Osteoblast (primary cell): ENCODE results near the gene FBXO41. TPM values are rescaled to one million over a fixed set of nuclear protein-coding genes. Genes with fewer than 3 reads are reported as not detected.

Experiments
- DNase-seq: peaks from one replicate; pipeline ENCODE4 v3.0.0; 2011; ENCODE audit warnings: low spot score, mixed read lengths; ENCODE audit not compliant: insufficient read length; ENCODE audit errors: missing footprints
- H2AFZ ChIP-seq: 2 replicates; pipeline ENCODE4 v1.6.0; 2011; ENCODE audit warnings: mild to moderate bottlenecking, low read length
- H3K27ac ChIP-seq: 2 replicates; pipeline ENCODE4 v1.5.1; 2011; ENCODE audit warnings: mild to moderate bottlenecking, low read depth, low read length, moderate library complexity
- H3K27me3 ChIP-seq: 2 replicates; pipeline ENCODE4 v1.6.0; 2012; ENCODE audit warnings: mild to moderate bottlenecking, control low read depth, inconsistent platforms, low read length, moderate library complexity; ENCODE audit not compliant: insufficient read depth
- H3K36me3 ChIP-seq: 2 replicates; pipeline ENCODE4 v1.5.1; 2011; ENCODE audit warnings: mild to moderate bottlenecking, low read length, control low read depth, moderate library complexity; ENCODE audit not compliant: insufficient read depth
- H3K4me1 ChIP-seq: 2 replicates; pipeline ENCODE4 v1.5.1; 2011; ENCODE audit warnings: mild to moderate bottlenecking, low read length, control low read depth, moderate library complexity; ENCODE audit not compliant: insufficient read depth
- H3K4me2 ChIP-seq: 2 replicates; pipeline ENCODE4 v1.6.0; 2011; ENCODE audit warnings: mild to moderate bottlenecking, low read length; ENCODE audit not compliant: insufficient read depth
- H3K4me3 ChIP-seq: fragments of 200-600 bp; sonication (generic); 3 replicates; pipeline ENCODE4 v1.5.1; 2012; ENCODE audit warnings: mild to moderate bottlenecking, low read length, inconsistent platforms; ENCODE audit not compliant: insufficient read depth
- H3K79me2 ChIP-seq: 2 replicates; pipeline ENCODE4 v1.6.0; 2012; ENCODE audit warnings: mild to moderate bottlenecking, low read length, control low read depth, inconsistent platforms; ENCODE audit not compliant: insufficient read depth
- H3K9me3 ChIP-seq: 2 replicates; pipeline ENCODE4 v1.5.1; 2011; ENCODE audit warnings: low read depth, low read length, control low read depth
- H4K20me1 ChIP-seq: 2 replicates; pipeline ENCODE4 v1.6.0; 2012; ENCODE audit warnings: mild to moderate bottlenecking, low read length, control low read depth; ENCODE audit not compliant: insufficient read depth
- total RNA-seq: library from RNA; depleted of rRNA; stranded (reverse); fragments of >200 nt; gene quantifications from 2 replicates; pipeline ENCODE4 v1.2.3, GENCODE V29; 2012
- TF ChIP-seq, protein P1 (sequence below): IDR thresholded peaks from 2 replicates; pipeline ENCODE4 v1.5.1; 2011; ENCODE audit warnings: mild to moderate bottlenecking, low read depth, low read length, moderate library complexity; ENCODE audit errors: extremely low read depth

Gene FBXO41
- total RNA-seq, 1 donor: 0.36 TPM

DNA sequence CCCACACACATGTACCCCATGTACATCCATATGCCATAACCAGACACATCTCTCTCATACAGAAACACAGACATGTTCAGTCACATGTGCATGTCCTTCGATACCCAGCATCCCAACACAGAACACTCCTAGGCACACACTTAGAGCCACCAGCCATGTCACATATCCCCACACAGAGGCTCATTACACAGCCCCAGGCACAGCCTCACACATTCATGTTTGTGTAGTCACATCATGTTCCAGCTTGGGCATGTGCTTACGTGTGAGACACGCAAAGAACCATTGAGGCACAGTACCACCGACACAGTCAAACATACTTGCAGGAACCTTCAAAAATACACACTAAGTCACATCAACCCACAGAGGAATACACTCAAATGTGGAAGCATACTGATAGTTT lies 17.3 kb downstream of the FBXO41 start:
- Histone ChIP-seq H3K4me2 (no peak overlapping the region), H3K79me2 (no peaks in the 10 kb centered on the region), H4K20me1 (no peaks in the 10 kb centered on the region), H3K36me3 (no peaks in the 10 kb centered on the region), H3K9me3 (no peaks in the 10 kb centered on the region), H3K27me3 (peaks cover 42% of the 10 kb centered on the region), H3K4me3 (no peak overlapping the region), H3K27ac (no peak overlapping the region), H3K4me1 (no peaks in the 10 kb centered on the region), H2AFZ (no peak overlapping the region)
- peak; percentile 67 for DNase-seq
- TF ChIP-seq, protein P1, sequence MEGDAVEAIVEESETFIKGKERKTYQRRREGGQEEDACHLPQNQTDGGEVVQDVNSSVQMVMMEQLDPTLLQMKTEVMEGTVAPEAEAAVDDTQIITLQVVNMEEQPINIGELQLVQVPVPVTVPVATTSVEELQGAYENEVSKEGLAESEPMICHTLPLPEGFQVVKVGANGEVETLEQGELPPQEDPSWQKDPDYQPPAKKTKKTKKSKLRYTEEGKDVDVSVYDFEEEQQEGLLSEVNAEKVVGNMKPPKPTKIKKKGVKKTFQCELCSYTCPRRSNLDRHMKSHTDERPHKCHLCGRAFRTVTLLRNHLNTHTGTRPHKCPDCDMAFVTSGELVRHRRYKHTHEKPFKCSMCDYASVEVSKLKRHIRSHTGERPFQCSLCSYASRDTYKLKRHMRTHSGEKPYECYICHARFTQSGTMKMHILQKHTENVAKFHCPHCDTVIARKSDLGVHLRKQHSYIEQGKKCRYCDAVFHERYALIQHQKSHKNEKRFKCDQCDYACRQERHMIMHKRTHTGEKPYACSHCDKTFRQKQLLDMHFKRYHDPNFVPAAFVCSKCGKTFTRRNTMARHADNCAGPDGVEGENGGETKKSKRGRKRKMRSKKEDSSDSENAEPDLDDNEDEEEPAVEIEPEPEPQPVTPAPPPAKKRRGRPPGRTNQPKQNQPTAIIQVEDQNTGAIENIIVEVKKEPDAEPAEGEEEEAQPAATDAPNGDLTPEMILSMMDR: no peak

DNA sequence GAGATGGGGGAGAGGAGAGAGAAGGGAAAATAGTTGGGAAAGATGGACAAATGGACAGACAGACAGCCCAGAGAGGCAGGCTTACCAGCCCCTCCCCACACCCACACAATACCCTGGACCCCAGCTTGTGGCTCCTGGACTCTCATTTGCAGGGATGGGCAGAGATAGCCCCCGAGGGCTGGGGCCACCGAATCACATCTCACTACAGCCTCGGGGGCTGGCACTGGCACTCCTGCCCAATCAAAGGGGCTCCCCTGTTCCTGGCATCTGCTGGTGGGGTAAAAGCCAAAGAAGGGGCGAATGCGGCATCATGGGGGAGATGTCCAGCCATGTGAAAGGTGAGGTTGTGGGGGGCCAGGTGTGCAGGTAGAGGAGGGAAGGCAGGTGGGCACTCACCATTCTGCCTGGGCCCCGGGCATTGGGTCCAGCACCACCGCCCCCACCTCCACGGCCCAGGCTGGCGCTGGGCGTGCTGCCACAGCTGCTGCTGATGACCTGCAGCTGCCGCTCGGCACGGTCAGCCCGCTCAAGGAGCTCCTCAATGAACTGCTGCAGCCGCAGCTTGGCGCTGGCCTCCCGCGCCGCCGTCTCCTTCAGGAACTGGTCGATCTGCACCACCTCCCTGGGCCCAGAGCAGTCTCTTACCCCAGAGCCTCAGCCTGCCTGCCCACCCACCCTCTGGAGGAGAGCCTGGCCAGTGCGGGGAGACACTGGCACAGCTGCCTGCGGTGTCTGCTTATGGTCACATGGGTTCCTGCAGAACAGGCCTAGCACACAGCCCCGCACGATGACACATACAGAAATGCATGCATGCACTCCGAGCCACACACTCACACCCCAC lies 18.0 kb downstream of the FBXO41 start:
- no peaks in the 10 kb centered on the region for H3K4me1 ChIP-seq
- H3K79me2 ChIP-seq: no peaks in the 10 kb centered on the region
- peaks cover 42% of the 10 kb centered on the region for H3K27me3 ChIP-seq
- no peaks in the 10 kb centered on the region for H3K36me3 ChIP-seq
- no peak overlapping the region for H2AFZ ChIP-seq
- peak; percentile 82 for DNase-seq
- H4K20me1 ChIP-seq: no peaks in the 10 kb centered on the region
- TF ChIP-seq, protein P1: no peak
- H3K4me3 ChIP-seq: no peak overlapping the region
- H3K9me3 ChIP-seq: no peaks in the 10 kb centered on the region
- H3K27ac ChIP-seq: no peak overlapping the region
- no peak overlapping the region for H3K4me2 ChIP-seq

DNA sequence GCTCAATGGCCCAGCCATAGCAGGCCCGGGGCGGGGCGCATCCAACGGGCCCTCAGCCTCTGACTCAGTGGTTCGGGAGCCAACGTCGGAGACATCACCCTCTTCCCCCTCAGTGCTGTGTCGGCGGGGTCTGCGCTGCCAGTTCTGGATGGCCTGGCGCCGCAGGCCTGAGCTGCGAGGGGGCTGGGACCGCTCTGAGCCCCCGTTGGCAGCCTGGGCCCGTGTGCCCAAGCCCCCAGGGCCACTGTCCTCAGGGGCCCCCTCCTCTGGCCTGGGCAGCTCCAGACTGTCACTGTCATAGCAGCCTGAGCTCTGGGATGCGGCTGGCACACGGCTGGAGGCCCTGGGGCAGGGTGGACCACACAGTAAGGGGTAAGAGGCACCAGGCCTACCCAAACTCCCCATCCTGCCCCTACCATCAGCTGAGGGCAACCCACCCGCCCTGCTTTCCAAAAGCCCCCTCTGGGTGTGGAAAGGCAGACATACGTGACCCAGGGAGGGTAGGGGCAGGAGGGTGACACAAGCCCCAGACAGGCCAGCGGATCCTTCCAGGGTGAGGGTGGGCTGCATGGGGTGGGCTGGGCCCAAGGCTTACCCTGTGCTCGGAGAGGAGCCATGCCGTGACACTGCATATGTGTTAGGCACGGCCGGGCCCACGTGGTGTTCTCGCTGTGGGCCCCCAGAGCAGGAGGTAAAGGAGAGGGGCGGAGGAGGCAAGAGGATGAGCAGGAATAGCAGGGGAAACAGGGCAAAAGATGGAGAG lies 18.8 kb downstream of the FBXO41 start:
- H3K36me3 ChIP-seq: no peaks in the 10 kb centered on the region
- peaks cover 34% of the 10 kb centered on the region for H3K27me3 ChIP-seq
- no peaks in the 10 kb centered on the region for H4K20me1 ChIP-seq
- H3K4me3 ChIP-seq: no peak overlapping the region
- no peak overlapping the region for H3K27ac ChIP-seq
- no peak overlapping the region for H2AFZ ChIP-seq
- TF ChIP-seq, protein P1: no peak
- peak; percentile 62 for DNase-seq
- no peak overlapping the region for H3K4me2 ChIP-seq
- H3K9me3 ChIP-seq: no peaks in the 10 kb centered on the region
- no peaks in the 10 kb centered on the region for H3K4me1 ChIP-seq
- H3K79me2 ChIP-seq: no peaks in the 10 kb centered on the region

DNA sequence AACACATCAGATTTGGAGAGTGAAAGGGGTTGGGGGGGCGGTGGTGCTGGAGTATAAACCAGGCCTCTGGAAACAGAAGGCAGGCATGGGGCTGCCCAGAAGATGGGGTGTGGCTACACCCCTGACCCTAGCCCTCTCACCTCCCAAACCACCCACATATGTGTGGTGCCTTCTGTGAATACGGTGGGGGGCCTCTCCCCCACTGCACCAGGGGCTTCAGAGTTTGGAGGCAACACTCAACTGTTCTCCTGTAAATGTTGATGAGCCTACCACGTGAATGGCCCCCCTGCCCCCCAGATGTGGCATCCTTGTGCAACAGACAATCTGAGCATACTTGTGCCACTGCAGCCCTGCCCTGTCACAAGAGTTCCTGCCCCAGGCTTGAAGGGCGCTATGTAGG lies 19.5 kb downstream of the FBXO41 start:
- Histone ChIP-seq H4K20me1 (no peaks in the 10 kb centered on the region), H3K4me3 (no peak overlapping the region), H3K27ac (no peak overlapping the region), H3K27me3 (peaks cover 27% of the 10 kb centered on the region), H3K4me2 (no peak overlapping the region), H3K9me3 (no peaks in the 10 kb centered on the region), H3K36me3 (no peaks in the 10 kb centered on the region), H3K4me1 (no peaks in the 10 kb centered on the region), H3K79me2 (no peaks in the 10 kb centered on the region), H2AFZ (no peak overlapping the region)
- TF ChIP-seq, protein P1: no peak
- DNase-seq: peak; percentile 57
